Osteoblast (primary cell): ENCODE measurements around the gene TMPRSS13. TPM values are rescaled to one million over a fixed set of nuclear protein-coding genes. Genes with fewer than 3 reads are reported as not detected.

Experiments used
- DNase-seq: peaks from one replicate; pipeline ENCODE4 v3.0.0; 2011; ENCODE audit warnings: low spot score, mixed read lengths; ENCODE audit not compliant: insufficient read length; ENCODE audit errors: missing footprints
- H2AFZ ChIP-seq: 2 replicates; pipeline ENCODE4 v1.6.0; 2011; ENCODE audit warnings: mild to moderate bottlenecking, low read length
- H3K27ac ChIP-seq: 2 replicates; pipeline ENCODE4 v1.5.1; 2011; ENCODE audit warnings: mild to moderate bottlenecking, low read depth, low read length, moderate library complexity
- H3K27me3 ChIP-seq: 2 replicates; pipeline ENCODE4 v1.6.0; 2012; ENCODE audit warnings: mild to moderate bottlenecking, control low read depth, inconsistent platforms, low read length, moderate library complexity; ENCODE audit not compliant: insufficient read depth
- H3K36me3 ChIP-seq: 2 replicates; pipeline ENCODE4 v1.5.1; 2011; ENCODE audit warnings: mild to moderate bottlenecking, low read length, control low read depth, moderate library complexity; ENCODE audit not compliant: insufficient read depth
- H3K4me1 ChIP-seq: 2 replicates; pipeline ENCODE4 v1.5.1; 2011; ENCODE audit warnings: mild to moderate bottlenecking, low read length, control low read depth, moderate library complexity; ENCODE audit not compliant: insufficient read depth
- H3K4me2 ChIP-seq: 2 replicates; pipeline ENCODE4 v1.6.0; 2011; ENCODE audit warnings: mild to moderate bottlenecking, low read length; ENCODE audit not compliant: insufficient read depth
- H3K4me3 ChIP-seq: fragments of 200-600 bp; sonication (generic); 3 replicates; pipeline ENCODE4 v1.5.1; 2012; ENCODE audit warnings: mild to moderate bottlenecking, low read length, inconsistent platforms; ENCODE audit not compliant: insufficient read depth
- H3K79me2 ChIP-seq: 2 replicates; pipeline ENCODE4 v1.6.0; 2012; ENCODE audit warnings: mild to moderate bottlenecking, low read length, control low read depth, inconsistent platforms; ENCODE audit not compliant: insufficient read depth
- H3K9me3 ChIP-seq: 2 replicates; pipeline ENCODE4 v1.5.1; 2011; ENCODE audit warnings: low read depth, low read length, control low read depth
- H4K20me1 ChIP-seq: 2 replicates; pipeline ENCODE4 v1.6.0; 2012; ENCODE audit warnings: mild to moderate bottlenecking, low read length, control low read depth; ENCODE audit not compliant: insufficient read depth
- CTCF ChIP-seq: IDR thresholded peaks from 2 replicates; pipeline ENCODE4 v1.5.1; 2011; ENCODE audit warnings: mild to moderate bottlenecking, low read depth, low read length, moderate library complexity; ENCODE audit errors: extremely low read depth
- total RNA-seq: library from RNA; depleted of rRNA; stranded (reverse); fragments of >200 nt; gene quantifications from 2 replicates; pipeline ENCODE4 v1.2.3, GENCODE V29; 2012

Gene TMPRSS13
- total RNA-seq, 1 donor, result not detected

GRCh38 chr11:117885777-117886176, 43.4 kb downstream of the TMPRSS13 start:
- Histone ChIP-seq H3K27me3 (no peaks in the 10 kb centered on the region), H3K27ac (no peak overlapping the region), H3K36me3 (no peaks in the 10 kb centered on the region), H3K9me3 (no peaks in the 10 kb centered on the region), H3K4me2 (no peak overlapping the region), H3K4me1 (no peaks in the 10 kb centered on the region), H3K4me3 (no peak overlapping the region), H2AFZ (no peak overlapping the region), H3K79me2 (no peaks in the 10 kb centered on the region), H4K20me1 (no peaks in the 10 kb centered on the region)
- no peak for TF ChIP-seq CTCF
- DNase-seq, result no peak

GRCh38 chr11:117884994-117885393, 44.2 kb downstream of the TMPRSS13 start:
- Histone ChIP-seq H3K4me1 (no peaks in the 10 kb centered on the region), H2AFZ (no peak overlapping the region), H3K27me3 (no peaks in the 10 kb centered on the region), H3K9me3 (no peaks in the 10 kb centered on the region), H3K4me2 (no peak overlapping the region), H3K4me3 (no peak overlapping the region), H3K36me3 (no peaks in the 10 kb centered on the region), H3K27ac (no peak overlapping the region), H3K79me2 (no peaks in the 10 kb centered on the region), H4K20me1 (no peaks in the 10 kb centered on the region)
- TF ChIP-seq CTCF, result no peak
- DNase-seq, result no peak

- Histone ChIP-seq H3K27me3 (peaks cover 4% of the 10 kb centered on the region), H3K9me3 (no peaks in the 10 kb centered on the region), H2AFZ (no peak overlapping the region), H3K4me2 (no peak overlapping the region), H4K20me1 (no peaks in the 10 kb centered on the region), H3K36me3 (no peaks in the 10 kb centered on the region), H3K79me2 (no peaks in the 10 kb centered on the region), H3K27ac (no peak overlapping the region), H3K4me1 (no peaks in the 10 kb centered on the region), H3K4me3 (no peak overlapping the region)
- no peak for DNase-seq
- TF ChIP-seq CTCF, result no peak
Measured at GRCh38 chr11:117883063-117883462, 46.1 kb downstream of the TMPRSS13 start.

GRCh38 chr11:117882311-117882905, 46.8 kb downstream of the TMPRSS13 start:
- H3K36me3 ChIP-seq, result no peaks in the 10 kb centered on the region
- H3K4me3 ChIP-seq, result no peak overlapping the region
- H3K9me3 ChIP-seq, result no peaks in the 10 kb centered on the region
- H4K20me1 ChIP-seq, result no peaks in the 10 kb centered on the region
- no peak for DNase-seq
- H3K4me2 ChIP-seq, result no peak overlapping the region
- no peak overlapping the region for H3K27ac ChIP-seq
- H3K79me2 ChIP-seq, result no peaks in the 10 kb centered on the region
- H3K27me3 ChIP-seq, result peaks cover 9% of the 10 kb centered on the region
- H2AFZ ChIP-seq, result no peak overlapping the region
- no peak for TF ChIP-seq CTCF
- H3K4me1 ChIP-seq, result no peaks in the 10 kb centered on the region
